OCI-LY1 (cell line): ENCODE results near the gene SOX10.

ENCODE experiments used
- CTCF ChIP-seq: fragments of 200-600 bp; sonication (generic), shearing (Covaris generic); IDR thresholded peaks from 2 replicates; pipeline ENCODE4 v1.5.1; 2017; ENCODE audit warnings: mild to moderate bottlenecking, antibody characterized with exemption, low read length, moderate library complexity, mixed read lengths
- EZH2 ChIP-seq: fragments of 200-600 bp; sonication (generic), shearing (Covaris generic); IDR thresholded peaks from 2 replicates; pipeline ENCODE4 v1.8.0; 2017; ENCODE audit warnings: borderline replicate concordance, mixed run types, mild to moderate bottlenecking, antibody characterized with exemption, low read length, moderate library complexity, mixed read lengths

GRCh38 chr22:37982938-37983859 lies 1.2 kb downstream of the SOX10 start:
- peak; percentile 50; the same call in 1 of the 2 replicates for TF ChIP-seq CTCF
- TF ChIP-seq EZH2: no peak
